Activated CD4-positive, alpha-beta T cell treated with anti-CD3 and anti-CD28 coated beads, Interleukin-2, amount 50 U/mL, for 4 hours (primary cell): ENCODE results near the gene CXCL17.
A peak's percentile ranks its signal among the peaks of the same experiment; 100 is the strongest.

ENCODE experiments used
- DNase-seq, 2 experiments: peaks; one replicate each; pipeline ENCODE4 v3.0.0-alpha.2; 2020

CXCL17 gene

GRCh38 chr19:42423462-42424344 lies 19.0 kb downstream of the CXCL17 start:
- DNase-seq: peak; percentile 93 to 94

GRCh38 chr19:42422901-42423461 lies 19.8 kb downstream of the CXCL17 start:
- peak; percentile 36 to 37 for DNase-seq

GRCh38 chr19:42422092-42422900 lies 20.4 kb downstream of the CXCL17 start:
- DNase-seq: no peak

- no peak for DNase-seq
Observed at GRCh38 chr19:42421591-42422031, 21.1 kb downstream of the CXCL17 start.

GRCh38 chr19:42421101-42421500 lies 21.6 kb downstream of the CXCL17 start:
- DNase-seq: no peak

GRCh38 chr19:42420055-42420544 lies 22.6 kb downstream of the CXCL17 start:
- peak; percentile 81 to 82 for DNase-seq

GRCh38 chr19:42419309-42419708 lies 23.4 kb downstream of the CXCL17 start:
- no peak for DNase-seq

GRCh38 chr19:42412661-42413076 lies 30.1 kb downstream of the CXCL17 start:
- no peak for DNase-seq

GRCh38 chr19:42412227-42412626 lies 30.5 kb downstream of the CXCL17 start:
- DNase-seq: no peak

GRCh38 chr19:42411581-42412178 lies 31.1 kb downstream of the CXCL17 start:
- DNase-seq: no peak

GRCh38 chr19:42410371-42410770 lies 32.4 kb downstream of the CXCL17 start:
- no peak for DNase-seq

GRCh38 chr19:42409477-42409876 lies 33.3 kb downstream of the CXCL17 start:
- DNase-seq: no peak

- DNase-seq: no peak
Observed at GRCh38 chr19:42407816-42408175, 35.0 kb downstream of the CXCL17 start.

- DNase-seq: no peak
Observed at GRCh38 chr19:42407085-42407815, 35.5 kb downstream of the CXCL17 start.

- no peak for DNase-seq
Observed at GRCh38 chr19:42406111-42406510, 36.6 kb downstream of the CXCL17 start.

GRCh38 chr19:42403586-42403985 lies 39.2 kb downstream of the CXCL17 start:
- no peak for DNase-seq

- DNase-seq: no peak
Observed at GRCh38 chr19:42402376-42403116, 40.2 kb downstream of the CXCL17 start.

GRCh38 chr19:42401365-42402303 lies 41.1 kb downstream of the CXCL17 start:
- peak; percentile 72 to 76 for DNase-seq

- DNase-seq: no peak
Observed at GRCh38 chr19:42400404-42400803, 42.3 kb downstream of the CXCL17 start.
